K562 treated with DMSO at 1 percent for 4 hours (cell line): Measurements from ENCODE around the gene ARID4B. TPM values are rescaled to one million over a fixed set of nuclear protein-coding genes. Genes with fewer than 3 reads are reported as not detected.

Experiments
- total RNA-seq: library from RNA; unstranded; fragments of 300-600 nt; gene quantifications from 2 replicates; pipeline ENCODE4 v1.2.3, GENCODE V29; 2022; ENCODE audit not compliant: insufficient read depth

ARID4B gene, protein sequence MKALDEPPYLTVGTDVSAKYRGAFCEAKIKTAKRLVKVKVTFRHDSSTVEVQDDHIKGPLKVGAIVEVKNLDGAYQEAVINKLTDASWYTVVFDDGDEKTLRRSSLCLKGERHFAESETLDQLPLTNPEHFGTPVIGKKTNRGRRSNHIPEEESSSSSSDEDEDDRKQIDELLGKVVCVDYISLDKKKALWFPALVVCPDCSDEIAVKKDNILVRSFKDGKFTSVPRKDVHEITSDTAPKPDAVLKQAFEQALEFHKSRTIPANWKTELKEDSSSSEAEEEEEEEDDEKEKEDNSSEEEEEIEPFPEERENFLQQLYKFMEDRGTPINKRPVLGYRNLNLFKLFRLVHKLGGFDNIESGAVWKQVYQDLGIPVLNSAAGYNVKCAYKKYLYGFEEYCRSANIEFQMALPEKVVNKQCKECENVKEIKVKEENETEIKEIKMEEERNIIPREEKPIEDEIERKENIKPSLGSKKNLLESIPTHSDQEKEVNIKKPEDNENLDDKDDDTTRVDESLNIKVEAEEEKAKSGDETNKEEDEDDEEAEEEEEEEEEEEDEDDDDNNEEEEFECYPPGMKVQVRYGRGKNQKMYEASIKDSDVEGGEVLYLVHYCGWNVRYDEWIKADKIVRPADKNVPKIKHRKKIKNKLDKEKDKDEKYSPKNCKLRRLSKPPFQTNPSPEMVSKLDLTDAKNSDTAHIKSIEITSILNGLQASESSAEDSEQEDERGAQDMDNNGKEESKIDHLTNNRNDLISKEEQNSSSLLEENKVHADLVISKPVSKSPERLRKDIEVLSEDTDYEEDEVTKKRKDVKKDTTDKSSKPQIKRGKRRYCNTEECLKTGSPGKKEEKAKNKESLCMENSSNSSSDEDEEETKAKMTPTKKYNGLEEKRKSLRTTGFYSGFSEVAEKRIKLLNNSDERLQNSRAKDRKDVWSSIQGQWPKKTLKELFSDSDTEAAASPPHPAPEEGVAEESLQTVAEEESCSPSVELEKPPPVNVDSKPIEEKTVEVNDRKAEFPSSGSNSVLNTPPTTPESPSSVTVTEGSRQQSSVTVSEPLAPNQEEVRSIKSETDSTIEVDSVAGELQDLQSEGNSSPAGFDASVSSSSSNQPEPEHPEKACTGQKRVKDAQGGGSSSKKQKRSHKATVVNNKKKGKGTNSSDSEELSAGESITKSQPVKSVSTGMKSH (N-terminal part only)
- total RNA-seq = 10.0 and 16.7 TPM in 2 replicates

DNA sequence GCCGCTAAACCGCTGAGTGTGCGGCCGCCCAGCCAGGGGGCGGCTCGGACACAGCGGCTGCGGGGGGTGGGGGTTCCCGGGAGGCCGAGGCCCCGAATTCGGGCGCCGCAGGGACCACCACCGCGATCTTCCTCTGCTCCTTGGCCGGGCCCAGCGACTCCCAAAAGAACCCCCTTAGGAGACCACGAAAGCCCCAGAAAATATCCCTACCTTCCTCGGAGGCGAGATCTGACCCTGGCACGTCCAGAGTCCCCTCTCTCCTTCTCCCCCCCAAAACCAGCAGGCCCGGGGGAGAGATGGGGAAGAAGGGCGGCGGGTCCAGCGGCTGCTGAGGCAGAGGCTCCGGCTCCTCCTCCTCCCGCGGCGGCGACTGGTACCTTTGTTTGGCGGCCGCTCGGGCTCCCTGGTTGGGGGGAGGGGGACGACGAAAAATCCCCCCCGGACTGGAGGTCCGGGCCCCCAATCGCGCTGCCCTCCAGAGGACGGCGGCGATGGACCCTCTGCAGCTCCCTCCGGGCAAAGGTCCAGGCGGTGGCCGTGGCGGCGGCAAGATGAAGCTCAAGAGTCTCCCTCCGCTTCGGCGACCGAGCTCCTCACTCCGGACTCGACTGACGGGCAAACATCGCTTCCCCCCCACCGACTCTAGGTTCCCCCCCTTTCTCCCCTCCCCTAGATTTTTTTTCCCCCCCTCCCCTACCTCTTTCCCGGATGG, at the start of gene ARID4B:
Gene ARID4B, minus strand, starts transcription at position 621 of the 712 bp plus-strand sequence. CDS start 1,260 bp downstream, outside the sequence.

DNA sequence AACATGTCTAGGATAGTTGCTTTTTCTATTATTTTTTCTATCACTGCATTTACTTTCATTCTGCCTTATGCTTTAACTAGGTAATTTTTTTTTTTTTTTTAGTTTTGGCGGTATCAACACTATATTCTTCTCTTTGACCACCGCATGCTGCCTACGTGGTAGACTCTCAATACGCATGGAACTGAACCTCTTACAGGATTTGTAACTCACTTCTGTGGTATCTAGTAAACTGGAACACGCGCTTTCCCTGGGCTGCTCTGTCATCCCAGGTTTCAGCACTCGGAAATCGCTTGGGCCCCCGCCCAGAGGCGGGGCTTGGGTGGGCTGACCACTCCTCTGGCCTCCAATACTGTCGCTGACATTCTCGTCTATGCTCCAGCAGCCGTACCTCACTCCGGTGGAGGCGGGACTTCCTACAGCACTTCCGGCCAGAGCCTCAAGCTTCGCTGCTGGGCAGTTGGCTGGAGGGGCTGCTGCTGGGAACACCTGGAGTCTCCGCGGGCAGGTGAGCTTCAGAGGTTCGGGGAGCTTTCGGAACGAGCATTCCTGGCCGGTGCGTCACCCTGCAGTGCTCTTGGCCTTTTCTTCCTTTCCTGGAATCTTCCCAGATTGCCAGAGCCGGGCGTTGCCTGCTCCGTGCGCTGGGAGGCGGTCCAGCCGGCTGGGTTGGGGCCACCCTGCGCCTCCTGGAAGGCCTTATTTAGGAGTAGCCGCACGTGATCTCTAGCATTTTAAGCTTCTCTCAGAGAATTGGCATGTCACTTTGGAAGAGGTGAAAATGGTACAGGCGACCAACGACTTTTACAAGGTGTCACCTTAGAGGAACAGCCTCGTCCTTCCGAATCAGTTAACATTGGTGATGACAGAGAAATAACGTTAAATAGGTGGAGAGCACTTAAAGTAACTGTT, 39.3 kb upstream of the ARID4B start, which contains the start of gene TBCE:
Gene TBCE, plus strand, starts transcription at position 428 of the 909 bp plus-strand sequence. CDS start 12,623 bp downstream, outside the sequence.

DNA sequence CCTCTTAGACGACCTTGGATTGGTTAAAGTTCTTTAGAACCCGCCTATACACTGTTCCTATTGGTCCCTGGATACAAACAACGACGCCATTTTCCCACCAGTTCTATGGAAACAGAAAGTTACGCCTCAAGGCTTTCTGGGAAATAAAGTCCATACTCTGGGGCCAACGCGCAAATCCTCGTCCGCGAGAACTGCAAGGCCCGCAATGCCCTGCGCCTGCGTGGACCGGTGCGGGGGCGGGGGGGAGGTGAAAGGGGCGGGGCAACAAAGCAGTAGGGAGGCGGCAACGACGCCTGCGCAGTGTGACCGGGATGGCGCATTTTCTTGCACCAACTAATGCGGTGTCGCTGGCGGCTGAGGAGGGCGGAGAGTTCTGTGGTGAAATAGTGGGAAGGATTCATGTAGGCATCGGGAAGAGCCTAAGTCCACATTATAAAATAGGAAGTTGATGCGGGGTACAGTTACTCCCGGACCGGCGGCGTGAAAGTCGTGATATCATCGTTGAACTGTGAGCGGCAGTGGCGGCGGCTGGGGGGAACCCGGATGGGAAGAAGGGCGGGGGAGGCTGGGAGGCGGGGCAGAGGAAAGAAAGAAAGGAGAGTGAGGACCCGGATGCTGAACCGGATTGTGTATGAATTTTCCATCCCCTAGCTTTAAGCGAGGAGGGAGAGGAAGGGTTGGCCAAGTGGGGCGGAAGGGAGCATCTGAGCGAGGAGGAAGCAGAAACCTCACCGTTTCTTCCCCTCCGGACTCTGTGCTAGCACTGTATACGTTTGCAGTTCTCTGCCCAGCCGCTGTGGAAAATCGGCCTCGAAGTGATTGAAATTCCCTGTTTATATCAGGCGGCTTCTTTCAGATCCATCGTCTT, 526 bp upstream of the ARID4B start, which contains the start of gene GGPS1:
Gene GGPS1, plus strand, starts transcription at position 300 of the 868 bp plus-strand sequence. CDS start 6,695 bp downstream, outside the sequence.

DNA sequence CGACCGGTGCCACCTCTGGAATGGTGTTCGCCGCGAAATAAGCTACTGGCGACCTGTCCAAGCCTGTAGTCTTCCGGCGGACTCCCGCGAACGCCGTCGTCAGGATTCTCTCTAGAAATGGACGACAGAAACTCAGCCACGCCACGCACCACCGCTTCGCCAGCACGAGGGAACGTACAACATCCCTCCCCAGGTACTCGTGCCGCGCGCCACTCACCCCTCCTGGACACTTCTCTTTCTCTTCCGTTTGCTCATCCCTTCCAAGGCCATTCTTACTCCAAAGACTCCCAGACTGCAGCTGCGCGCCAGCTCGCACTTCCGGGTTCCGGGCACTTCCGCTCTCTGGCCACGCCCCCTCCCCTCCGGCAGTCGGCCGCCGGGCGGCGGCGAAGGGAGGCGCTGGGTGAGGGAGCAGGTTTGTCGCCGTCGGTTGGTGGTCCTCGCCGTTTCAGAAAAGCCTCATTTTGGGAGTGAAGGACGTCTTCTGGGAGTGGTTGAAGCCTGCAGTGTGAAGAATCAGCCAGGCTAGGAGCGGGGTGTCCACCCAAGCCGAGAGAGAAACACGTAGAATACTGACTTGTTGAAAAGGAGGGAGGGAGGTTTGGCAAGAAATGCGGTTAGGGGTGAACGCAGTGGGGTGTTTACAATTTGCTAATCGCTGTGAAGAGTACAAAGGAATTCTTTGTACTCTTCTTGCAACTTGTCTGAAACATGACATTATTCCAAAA, 166.9 kb downstream of the ARID4B start, which contains the start of gene RBM34:
Gene RBM34, minus strand, starts transcription at position 294 of the 728 bp plus-strand sequence. Its CDS starts 24 bp downstream, at position 270.

DNA sequence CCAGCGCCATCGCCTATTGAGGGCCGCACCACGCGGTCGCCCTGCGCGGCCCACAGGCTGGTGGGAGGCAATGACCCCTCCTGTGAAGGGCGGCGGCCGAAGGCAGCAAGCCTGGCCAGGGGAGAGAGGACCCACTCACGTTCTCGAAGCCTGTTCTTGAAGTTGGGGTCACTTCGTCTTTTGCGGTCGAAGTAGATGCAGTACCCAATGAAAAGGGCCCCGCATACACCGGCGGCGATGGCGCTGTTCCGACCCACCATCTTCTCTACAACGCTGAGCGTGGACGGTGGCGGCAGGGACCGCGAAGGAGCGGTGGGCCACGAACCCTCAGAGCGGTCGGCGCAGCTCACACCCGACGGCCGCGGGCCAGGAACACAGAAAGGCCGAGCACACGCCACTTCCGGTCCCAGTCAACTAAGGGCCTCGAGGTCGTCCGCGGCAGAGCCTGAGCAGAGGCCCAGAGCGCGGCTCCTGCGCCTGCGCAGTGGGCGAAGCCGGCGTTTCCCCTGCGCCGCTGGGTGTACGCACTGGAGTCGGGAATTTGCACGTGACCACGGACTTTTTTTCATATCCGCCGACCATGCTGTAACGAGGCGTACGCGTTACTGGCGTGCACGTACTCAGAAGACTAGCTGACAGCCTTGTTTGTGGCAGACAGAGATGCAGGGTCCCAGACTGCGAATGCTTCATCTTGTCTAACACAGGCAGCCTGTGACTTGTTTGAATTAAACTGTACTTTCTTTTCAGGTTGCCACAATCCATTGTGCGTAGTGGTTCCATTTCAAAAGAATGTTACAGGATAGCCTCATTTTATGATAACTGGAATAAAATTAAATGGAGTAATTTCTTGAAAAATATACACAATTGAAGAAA, 199.3 kb downstream of the ARID4B start, which contains the start of gene TOMM20:
Gene TOMM20, minus strand, starts transcription at position 382 of the 873 bp plus-strand sequence. Its CDS starts 122 bp downstream, at position 260.

Other genes with a start within 250 kb of the ARID4B start
- 140 and 143 TPM in 2 replicates for gene TOMM20, start 199.3 kb downstream of the ARID4B start, total RNA-seq
- 88.9 and 92.2 TPM in 2 replicates for gene RBM34, start 166.9 kb downstream of the ARID4B start, total RNA-seq
- gene GGPS1, start 391 bp upstream of the ARID4B start, total RNA-seq = 21.1 and 26.0 TPM in 2 replicates
- gene TBCE, start 39.2 kb upstream of the ARID4B start, total RNA-seq = 41.6 and 42.9 TPM in 2 replicates
- gene B3GALNT2, start 176.3 kb upstream of the ARID4B start, total RNA-seq = 11.4 and 14.6 TPM in 2 replicates